ENCODE results near the gene TOGARAM2. TPM values are rescaled to one million over a fixed set of nuclear protein-coding genes. Genes with fewer than 3 reads are reported as not detected.

Gene TOGARAM2
- total and polyA plus RNA-seq, 2 of the 13 experiments (the other 11 are each of a cell fraction or from before 2014, with no cell fraction given) = under 0.01 to 0.05 TPM

- Histone ChIP-seq H3K4me2 (ENCODE audit: low read depth, low read length) (no peak overlapping the region), H3K9ac (ENCODE audit: insufficient read depth, low read depth, low read length) (no peak overlapping the region), H4K20me1 (ENCODE audit: insufficient read depth, low read length) (no peaks in the 10 kb centered on the region; the same call in 1 of the 2 replicates), H3K4me1 (ENCODE audit: insufficient read depth, low read length) (no peaks in the 10 kb centered on the region), H3K79me2 (ENCODE audit: insufficient read depth, low read length) (no peaks in the 10 kb centered on the region), H3K9me3 (ENCODE audit: low read length) (peaks cover 3% of the 10 kb centered on the region; the same call in 1 of the 2 replicates), H3K27ac (ENCODE audit: extremely low read length, insufficient read depth, low read length) (no peak overlapping the region), H2AFZ (ENCODE audit: low read length) (no peak overlapping the region), H3K27me3 (ENCODE audit: control insufficient read depth in 1 of 2, insufficient read depth in 2 of 2, low read length in 2 of 2) (peaks cover 11 to 58% of the 10 kb centered on the region in 2 experiments), H3K36me3 (replicated peaks in 1 of 2; ENCODE audit: control insufficient read depth in 1 of 2, insufficient read depth in 2 of 2, low read length in 2 of 2) (no peaks in the 10 kb centered on the region), H3K4me3 (replicated peaks in 1 of 3; ENCODE audit: insufficient read depth in 1 of 3, low read depth in 2 of 3, low read length in 3 of 3) (no peak overlapping the region)
- WGBS (ENCODE audit: low lambda C conversion rate) = 22% methylated on average over 6 of the region's 7 CpGs
- ChIA-PET POLR2A (no interaction called here), CTCF (ENCODE audit: low intra/inter-chr PET ratio, low total read pairs) (no interaction called here)
- ATAC-seq = no peak
- BruUV-seq (replicated peaks) = no TSS peak
- TF ChIP-seq SMARCE1 (IDR thresholded peaks at IDR 0.05; ENCODE audit: borderline replicate concordance) = no peak
- TF ChIP-seq NFKBIZ (CRISPR knock-in tag; IDR thresholded peaks at IDR 0.05) = no peak
- no peak for TF ChIP-seq FOXC1 (CRISPR knock-in tag; IDR thresholded peaks at IDR 0.05; ENCODE audit: borderline replicate concordance)
- no peak for TF ChIP-seq ZBTB10 (CRISPR knock-in tag; IDR thresholded peaks at IDR 0.05; ENCODE audit: borderline replicate concordance)
- no peak for TF ChIP-seq PBX3 (CRISPR knock-in tag; IDR thresholded peaks at IDR 0.05; ENCODE audit: borderline replicate concordance)
- no peak for TF ChIP-seq ZNF30 (CRISPR knock-in tag; IDR thresholded peaks at IDR 0.05)
- TF ChIP-seq ZNF782 (CRISPR knock-in tag; IDR thresholded peaks at IDR 0.05; ENCODE audit: borderline replicate concordance) = no peak
- intact Hi-C loops (cut with micrococcal nuclease; ENCODE audit: unreplicated experiment) = no loop called here
- no peak for DNase-seq (ENCODE audit: low spot score)
- in situ Hi-C loops (cut with HindIII; ENCODE audit: extremely low pct_ligation_motif_present, low pct_unique_long_range_greater_than_20kb) = no loop called here
- no peak for FAIRE-seq
Measured at GRCh38 chr2:29010946-29011345, 29.8 kb downstream of the TOGARAM2 start.

All from HepG2 (cell line).